PC-3 (cell line): ENCODE results near the gene CD6.

Experiments used
- EZH2 ChIP-seq: fragments of 300-600 bp; sonication (generic); IDR thresholded peaks from one replicate; pipeline ENCODE4 v1.6.1; 2017; ENCODE audit warnings: antibody characterized with exemption, mild to moderate bottlenecking, low read length; ENCODE audit not compliant: unreplicated experiment
- EZH2phosphoT487 ChIP-seq: fragments of 300-600 bp; sonication (generic); IDR thresholded peaks from 2 replicates; pipeline ENCODE4 v1.6.1; 2018; ENCODE audit warnings: mild to moderate bottlenecking, antibody characterized with exemption, low read length, borderline replicate concordance
- TF ChIP-seq, protein P1 (sequence below): fragments of 300-600 bp; sonication (generic); conservative IDR thresholded peaks from 2 replicates; pipeline ENCODE4 v1.5.1; 2017; ENCODE audit warnings: antibody characterized with exemption, low read depth, mild to moderate bottlenecking, low read length

- TF ChIP-seq, protein P1, sequence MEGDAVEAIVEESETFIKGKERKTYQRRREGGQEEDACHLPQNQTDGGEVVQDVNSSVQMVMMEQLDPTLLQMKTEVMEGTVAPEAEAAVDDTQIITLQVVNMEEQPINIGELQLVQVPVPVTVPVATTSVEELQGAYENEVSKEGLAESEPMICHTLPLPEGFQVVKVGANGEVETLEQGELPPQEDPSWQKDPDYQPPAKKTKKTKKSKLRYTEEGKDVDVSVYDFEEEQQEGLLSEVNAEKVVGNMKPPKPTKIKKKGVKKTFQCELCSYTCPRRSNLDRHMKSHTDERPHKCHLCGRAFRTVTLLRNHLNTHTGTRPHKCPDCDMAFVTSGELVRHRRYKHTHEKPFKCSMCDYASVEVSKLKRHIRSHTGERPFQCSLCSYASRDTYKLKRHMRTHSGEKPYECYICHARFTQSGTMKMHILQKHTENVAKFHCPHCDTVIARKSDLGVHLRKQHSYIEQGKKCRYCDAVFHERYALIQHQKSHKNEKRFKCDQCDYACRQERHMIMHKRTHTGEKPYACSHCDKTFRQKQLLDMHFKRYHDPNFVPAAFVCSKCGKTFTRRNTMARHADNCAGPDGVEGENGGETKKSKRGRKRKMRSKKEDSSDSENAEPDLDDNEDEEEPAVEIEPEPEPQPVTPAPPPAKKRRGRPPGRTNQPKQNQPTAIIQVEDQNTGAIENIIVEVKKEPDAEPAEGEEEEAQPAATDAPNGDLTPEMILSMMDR = no peak
- TF ChIP-seq EZH2phosphoT487 (no peak), EZH2 (no peak)
Measured at GRCh38 chr11:60942219-60942618, 29.3 kb upstream of the CD6 start.
